K562 (cell line): Measurements from ENCODE around the gene CCNY. TPM values are rescaled to one million over a fixed set of nuclear protein-coding genes. Genes with fewer than 3 reads are reported as not detected.

Source experiments
- ATAC-seq: fragments of 200-7000 bp; cut with Tn5 transposase; 3 replicates; pipeline ENCODE4 v1.9.1; 2020; ENCODE audit warnings: moderate library complexity
- BruUV-seq: library from RNA; stranded (reverse); fragments of 400-500 nt; replicated peaks from 2 replicates; lab custom pipeline; 2021; lab: Mats Ljungman, UMichigan
- CTCF ChIA-PET: fragments of 300-600 bp; formaldehyde crosslinking; extraction: SDS; loops from one replicate; lab custom pipeline; 2021; ENCODE audit warnings: low intra/inter-chr PET ratio; lab: Yijun Ruan, JAX
- POLR2A ChIA-PET: fragments of 300-600, 350-650 bp; sonication (Branson Sonifier 250); formaldehyde crosslinking; extraction: SDS; loops from one replicate; lab custom pipeline; 2021; ENCODE audit warnings: antibody characterized with exemption, inconsistent platforms; lab: Yijun Ruan, JAX
- DNase-seq, 4 experiments: peaks; one replicate each; pipeline versions ENCODE4 v3.0.0 to v3.0.0-alpha.2; 2011 to 2018; ENCODE audit warnings: low spot score in 3 of 4, mixed read lengths in 3 of 4; ENCODE audit errors: extremely low read depth in 1 of 4
- FAIRE-seq: peaks from 2 replicates; lab custom pipeline; 2011; peaks lifted over from hg19 to GRCh38; lab: Jason Lieb, UNC
- H2AFZ ChIP-seq: 2 replicates; pipeline ENCODE4 v1.6.0; 2011; ENCODE audit warnings: low read depth, low read length, control low read depth, inconsistent platforms
- H3K27ac ChIP-seq: fragments of 200-600 bp; 3 replicates; pipeline ENCODE4 v1.8.0; 2011; ENCODE audit warnings: low read depth, mild to moderate bottlenecking, control low read depth, inconsistent platforms, low read length, moderate library complexity, mixed read lengths; ENCODE audit errors: extremely low read depth
- H3K27me3 ChIP-seq, 2 experiments: fragments of 300-600 bp in 1 of 2; 2 replicates in 1 of 2; 3 replicates in 1 of 2; pipeline versions ENCODE4 v1.6.0 to v1.8.0; 2011; ENCODE audit warnings: inconsistent platforms in 2 of 2, low read length in 2 of 2, mild to moderate bottlenecking in 1 of 2, mixed read lengths in 1 of 2, moderate library complexity in 1 of 2; ENCODE audit not compliant: control insufficient read depth in 2 of 2, insufficient read depth in 2 of 2
- H3K36me3 ChIP-seq: fragments of 300-600 bp; 3 replicates; pipeline ENCODE4 v1.8.0; 2011; ENCODE audit warnings: mild to moderate bottlenecking, low read length, inconsistent platforms; ENCODE audit not compliant: control insufficient read depth, insufficient read depth
- H3K4me1 ChIP-seq, 2 experiments: fragments of 200-600 bp in 1 of 2; replicated peaks in 1 of 2; 2 replicates in 1 of 2; 3 replicates in 1 of 2; pipeline versions ENCODE4 v1.5.1 to v1.8.0; 2011; ENCODE audit warnings: inconsistent platforms in 2 of 2, low read length in 2 of 2, mild to moderate bottlenecking in 1 of 2, mixed read lengths in 1 of 2, moderate library complexity in 1 of 2; ENCODE audit not compliant: control insufficient read depth in 2 of 2, insufficient read depth in 2 of 2
- H3K4me2 ChIP-seq: 2 replicates; pipeline ENCODE4 v1.6.1; 2011; ENCODE audit warnings: low read length, control low read depth, inconsistent platforms, mixed read lengths; ENCODE audit not compliant: insufficient read depth
- H3K4me3 ChIP-seq: fragments of 200-600 bp; sonication (generic), shearing (Covaris generic); 2 replicates; pipeline ENCODE4 v1.5.1; 2016; ENCODE audit warnings: control low read depth, inconsistent platforms
- H3K79me2 ChIP-seq: fragments of 200-600 bp; 3 replicates; pipeline ENCODE4 v1.8.0; 2011; ENCODE audit warnings: low read length, inconsistent platforms; ENCODE audit not compliant: control insufficient read depth, insufficient read depth
- H3K9ac ChIP-seq, 2 experiments: 2 replicates each; pipeline versions ENCODE4 v1.6.0 to v1.6.1; 2011; ENCODE audit warnings: low read depth in 2 of 2, low read length in 2 of 2, control low read depth in 1 of 2, inconsistent platforms in 1 of 2, mild to moderate bottlenecking in 1 of 2, mixed read lengths in 1 of 2; ENCODE audit not compliant: insufficient read depth in 1 of 2
- H3K9me1 ChIP-seq: one replicate; pipeline ENCODE4 v1.6.0; 2011; ENCODE audit warnings: inconsistent platforms, mild to moderate bottlenecking, low read length, moderate library complexity; ENCODE audit not compliant: control insufficient read depth, insufficient read depth
- H3K9me3 ChIP-seq: replicated peaks from 2 replicates; pipeline ENCODE4 v1.5.1; 2011; ENCODE audit warnings: low read depth, low read length, inconsistent platforms; ENCODE audit not compliant: control insufficient read depth, insufficient read depth
- H4K20me1 ChIP-seq: replicated peaks from 2 replicates; pipeline ENCODE4 v1.6.1; 2011; ENCODE audit warnings: low read length, inconsistent platforms, mixed read lengths; ENCODE audit not compliant: control insufficient read depth, insufficient read depth
- SPI1 ChIP-seq: IDR thresholded peaks from 2 replicates; pipeline ENCODE4 v1.6.1; 2011; ENCODE audit warnings: low read depth, low read length, control low read depth, borderline replicate concordance
- ZEB2 ChIP-seq: fragments of 450-650 bp; IDR thresholded peaks from 2 replicates; pipeline ENCODE4 v1.6.1; 2016
- ZNF584 ChIP-seq: fragments of 200-800 bp; sonication (Bioruptor generic); IDR thresholded peaks from 2 replicates; pipeline ENCODE4 v1.6.1; 2016; ENCODE audit warnings: low read depth, mild to moderate bottlenecking, missing genetic modification characterization, missing compliant biosample characterization
- WGBS: fragments of 100-300 bp; shearing (Covaris generic); methylation state at CpG from one replicate; pipeline ENCODE4 v1.1.6; 2016; ENCODE audit warnings: low coverage, mixed read lengths; ENCODE audit not compliant: insufficient coverage; ENCODE audit errors: missing lambda C conversion rate; 5-methylcytosine and 5-hydroxymethylcytosine counted together
- in situ Hi-C: fragments of 300-500 bp; cut with MboI; formaldehyde crosslinking; loops from 4 replicates; pipeline ENCODE4 v1.15.0; 2018; ENCODE audit warnings: inconsistent platforms, mixed read lengths
- intact Hi-C: fragments of 100-400 bp; cut with micrococcal nuclease; formaldehyde crosslinking; loops from 2 replicates; pipeline ENCODE4 v1.14.2; 2022
- polyA plus RNA-seq, 8 experiments: library from polyadenylated mRNA; depleted of rRNA in 4 of 8; stranded (reverse) in 5 of 8; unstranded in 3 of 8; fragments of >200 nt; fragmentation: Nextera tagmentation in 2 of 8; fragmentation: Illumina TruSeq in 1 of 8; extraction: Ambion mirVana in 2 of 8; extraction: Trizol in 1 of 8; gene quantifications; 2 replicates each; pipeline versions ENCODE4 v1.2.1 to v1.2.3, GENCODE V29; 2011 to 2014; ENCODE audit warnings: inconsistent platforms in 1 of 8, missing spikeins in 1 of 8
- total RNA-seq, 7 experiments: library from RNA; depleted of rRNA in 6 of 7; stranded (reverse); fragments of >200 nt in 6 of 7; fragmentation: Illumina TruSeq in 2 of 7; extraction: Trizol in 2 of 7; gene quantifications; 2 replicates each; pipeline versions ENCODE4 v1.2.1 to v1.2.3, GENCODE V29; 2011 to 2021; ENCODE audit warnings: low replicate concordance in 1 of 7
- TF ChIP-seq, protein P1 (sequence below): sonication (generic); formaldehyde crosslinking; IDR thresholded peaks from 2 replicates; pipeline ENCODE4 v1.8.1; 2023; ENCODE audit warnings: mild to moderate bottlenecking, missing genetic modification reagents

CCNY gene
- total and polyA plus RNA-seq, 9 of the 15 experiments (the other 6 are each of a cell fraction or from before 2014, with no cell fraction given): 8.4 to 109 (median 38.6) TPM

DNA sequence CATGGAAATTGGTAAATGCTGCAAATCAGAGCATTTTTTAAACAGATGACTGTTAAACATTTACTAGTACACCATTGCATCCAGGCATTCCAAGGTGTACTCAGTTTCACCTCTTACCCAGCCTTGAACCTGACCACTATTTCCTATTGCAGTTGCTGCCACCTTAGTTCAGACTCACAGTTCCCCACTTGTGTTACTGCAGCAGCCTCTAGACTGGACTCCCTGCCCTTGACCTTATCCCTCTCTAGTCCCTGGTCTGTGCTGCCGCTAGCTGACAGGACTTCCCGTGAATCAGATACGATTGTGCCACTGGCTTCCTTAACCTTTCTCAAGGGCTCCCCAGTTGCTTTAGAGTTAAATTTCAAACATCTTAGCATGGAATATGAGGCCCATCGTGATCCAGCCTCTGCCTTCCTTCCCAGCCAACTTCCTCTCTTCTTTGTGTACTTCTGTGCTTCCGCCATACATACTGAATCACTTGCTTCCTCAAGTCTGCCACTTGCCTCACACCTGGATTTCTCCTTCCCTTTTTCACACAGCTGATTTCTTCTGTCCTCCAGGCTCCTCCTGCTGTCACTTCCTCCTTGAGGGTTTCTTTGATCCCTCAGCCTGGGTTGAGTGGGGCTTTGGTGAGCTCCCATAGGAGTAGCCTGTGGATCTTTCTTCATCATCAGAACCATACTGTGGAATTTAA lies 150.1 kb downstream of the CCNY start:
- no peak overlapping the region for H3K4me2 ChIP-seq
- CTCF ChIA-PET: interaction anchor here (0.6 kb wide), 1 partner anchor 243 kb away, joined by 3 read pairs; no protein-coding TSS in a partner anchor
- in situ Hi-C loops: no loop called here
- H3K27ac ChIP-seq: no peak overlapping the region
- no peaks in the 10 kb centered on the region for H3K4me1 ChIP-seq
- H3K9ac ChIP-seq: no peak overlapping the region
- ATAC-seq (no peak), FAIRE-seq (peak; percentile 6), DNase-seq (no peak)
- peaks cover 2% of the 10 kb centered on the region for H3K9me1 ChIP-seq
- peaks cover 40% of the 10 kb centered on the region; the same call in 2 of the 3 replicates for H3K36me3 ChIP-seq
- POLR2A ChIA-PET: interaction anchor here (0.6 to 1.5 kb wide), 3 partner anchors 9 to 93 kb away, joined by 3 to 4 read pairs (median 3); no protein-coding TSS in a partner anchor
- BruUV-seq: no TSS peak
- intact Hi-C loops: no loop called here
- H3K79me2 ChIP-seq: peaks cover 37% of the 10 kb centered on the region
- no peak overlapping the region for H3K4me3 ChIP-seq
- H2AFZ ChIP-seq: no peak overlapping the region
- H4K20me1 ChIP-seq: no peaks in the 10 kb centered on the region
- no peaks in the 10 kb centered on the region for H3K27me3 ChIP-seq
- 74% methylated on average over 5 of the region's 5 CpGs for WGBS
- H3K9me3 ChIP-seq: no peaks in the 10 kb centered on the region
- TF ChIP-seq, protein P1, sequence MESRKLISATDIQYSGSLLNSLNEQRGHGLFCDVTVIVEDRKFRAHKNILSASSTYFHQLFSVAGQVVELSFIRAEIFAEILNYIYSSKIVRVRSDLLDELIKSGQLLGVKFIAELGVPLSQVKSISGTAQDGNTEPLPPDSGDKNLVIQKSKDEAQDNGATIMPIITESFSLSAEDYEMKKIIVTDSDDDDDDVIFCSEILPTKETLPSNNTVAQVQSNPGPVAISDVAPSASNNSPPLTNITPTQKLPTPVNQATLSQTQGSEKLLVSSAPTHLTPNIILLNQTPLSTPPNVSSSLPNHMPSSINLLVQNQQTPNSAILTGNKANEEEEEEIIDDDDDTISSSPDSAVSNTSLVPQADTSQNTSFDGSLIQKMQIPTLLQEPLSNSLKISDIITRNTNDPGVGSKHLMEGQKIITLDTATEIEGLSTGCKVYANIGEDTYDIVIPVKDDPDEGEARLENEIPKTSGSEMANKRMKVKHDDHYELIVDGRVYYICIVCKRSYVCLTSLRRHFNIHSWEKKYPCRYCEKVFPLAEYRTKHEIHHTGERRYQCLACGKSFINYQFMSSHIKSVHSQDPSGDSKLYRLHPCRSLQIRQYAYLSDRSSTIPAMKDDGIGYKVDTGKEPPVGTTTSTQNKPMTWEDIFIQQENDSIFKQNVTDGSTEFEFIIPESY: 0 out of 2 replicates have a peak, but pooled peaks have one; percentile 33
- TF ChIP-seq ZNF584 (CRISPR knock-in tag) (no peak), SPI1 (peak; percentile 20; the same call in 1 of the 2 replicates), ZEB2 (no peak; the same call in 1 of the 2 replicates)
